Astrocyte of the spinal cord (primary cell): ENCODE data around the gene PABPC3.

Source experiments
- DNase-seq: peaks from one replicate; pipeline ENCODE4 v3.0.0; 2011; ENCODE audit warnings: low read depth, low spot score
- H3K4me3 ChIP-seq: 2 replicates; pipeline ENCODE4 v1.5.1; 2011; ENCODE audit warnings: low read depth, mild to moderate bottlenecking, low read length, moderate library complexity
- in situ Hi-C: cut with HindIII; loops from 2 replicates; pipeline ENCODE4 v1.10.0; 2017; ENCODE audit warnings: low sequenced_read_pairs
- TF ChIP-seq, protein P1 (sequence below): IDR thresholded peaks from 2 replicates; pipeline ENCODE4 v1.5.1; 2012; ENCODE audit warnings: low read depth, mild to moderate bottlenecking, low read length, inconsistent platforms

Gene PABPC3

DNA sequence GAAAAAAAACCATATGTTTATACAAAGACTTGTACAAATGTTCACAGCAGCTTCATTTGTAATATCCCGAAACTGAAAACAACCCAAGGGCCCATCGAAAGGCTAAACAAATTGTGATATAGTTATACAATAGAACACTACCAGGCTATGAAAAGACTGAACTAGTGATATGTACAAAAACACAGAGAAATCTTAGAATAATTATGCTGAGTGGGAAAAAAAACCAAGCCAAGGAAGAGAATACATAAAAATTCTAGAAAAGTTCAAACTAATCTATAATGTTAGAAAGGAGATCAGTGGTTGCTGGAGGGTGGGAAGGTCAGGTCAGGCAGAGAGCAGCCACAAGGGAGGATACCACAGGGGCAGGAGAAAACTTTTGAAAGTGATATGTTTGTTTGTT is 7.8 kb downstream of the PABPC3 start:
- no peak for DNase-seq
- in situ Hi-C loops = no loop called here
- H3K4me3 ChIP-seq = no peak overlapping the region
- TF ChIP-seq, protein P1, sequence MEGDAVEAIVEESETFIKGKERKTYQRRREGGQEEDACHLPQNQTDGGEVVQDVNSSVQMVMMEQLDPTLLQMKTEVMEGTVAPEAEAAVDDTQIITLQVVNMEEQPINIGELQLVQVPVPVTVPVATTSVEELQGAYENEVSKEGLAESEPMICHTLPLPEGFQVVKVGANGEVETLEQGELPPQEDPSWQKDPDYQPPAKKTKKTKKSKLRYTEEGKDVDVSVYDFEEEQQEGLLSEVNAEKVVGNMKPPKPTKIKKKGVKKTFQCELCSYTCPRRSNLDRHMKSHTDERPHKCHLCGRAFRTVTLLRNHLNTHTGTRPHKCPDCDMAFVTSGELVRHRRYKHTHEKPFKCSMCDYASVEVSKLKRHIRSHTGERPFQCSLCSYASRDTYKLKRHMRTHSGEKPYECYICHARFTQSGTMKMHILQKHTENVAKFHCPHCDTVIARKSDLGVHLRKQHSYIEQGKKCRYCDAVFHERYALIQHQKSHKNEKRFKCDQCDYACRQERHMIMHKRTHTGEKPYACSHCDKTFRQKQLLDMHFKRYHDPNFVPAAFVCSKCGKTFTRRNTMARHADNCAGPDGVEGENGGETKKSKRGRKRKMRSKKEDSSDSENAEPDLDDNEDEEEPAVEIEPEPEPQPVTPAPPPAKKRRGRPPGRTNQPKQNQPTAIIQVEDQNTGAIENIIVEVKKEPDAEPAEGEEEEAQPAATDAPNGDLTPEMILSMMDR = no peak

DNA sequence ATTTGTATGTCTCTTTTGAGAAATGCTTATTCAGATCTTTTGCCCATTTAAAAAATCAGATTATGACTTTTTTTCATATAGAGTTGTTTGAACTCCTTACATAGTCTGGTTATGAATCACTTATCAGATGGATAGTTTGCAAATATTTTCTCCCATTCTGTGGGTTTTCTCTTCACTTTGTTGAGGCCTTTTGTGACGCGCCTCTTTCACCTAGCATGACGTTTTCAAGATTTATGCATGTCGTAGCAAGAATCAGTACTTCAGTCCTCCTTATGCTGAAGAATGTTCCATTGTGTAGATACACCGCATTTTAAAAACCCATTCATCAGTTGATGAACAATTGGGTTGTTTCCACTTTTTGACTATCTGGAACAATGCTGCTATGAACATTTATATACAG is 13.4 kb downstream of the PABPC3 start:
- no peak overlapping the region for H3K4me3 ChIP-seq
- in situ Hi-C loops = no loop called here
- DNase-seq = no peak
- TF ChIP-seq, protein P1 = no peak

DNA sequence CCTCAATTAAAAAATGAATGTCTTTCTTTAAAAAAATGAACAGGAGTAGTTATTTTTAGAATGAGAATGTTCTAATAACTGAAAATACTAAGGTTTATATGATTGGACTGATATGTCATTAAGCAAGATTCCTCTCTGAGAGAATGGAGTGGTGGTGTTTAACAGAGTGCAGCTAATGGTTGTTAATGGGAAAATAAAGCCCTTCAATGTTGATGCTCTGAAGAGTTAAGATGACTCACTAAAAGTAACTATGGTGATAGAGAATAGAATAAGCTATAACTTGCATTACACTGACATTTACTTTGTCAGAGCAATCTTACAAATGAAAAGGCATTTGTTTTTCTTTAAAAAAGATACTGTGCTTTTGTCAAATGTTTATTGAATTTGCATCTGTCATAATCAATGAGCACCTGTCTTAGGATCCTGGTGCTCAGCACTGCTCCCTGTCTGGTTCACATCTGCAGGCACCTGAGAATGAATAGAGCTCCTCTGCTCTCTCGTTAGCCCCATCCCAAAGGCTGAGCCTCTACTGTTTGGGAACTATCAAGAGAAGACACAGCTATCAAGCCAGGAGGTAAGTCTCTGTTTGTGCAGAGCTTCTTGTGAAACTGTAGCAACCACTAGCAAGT is 15.1 kb downstream of the PABPC3 start:
- DNase-seq = no peak
- H3K4me3 ChIP-seq = no peak overlapping the region
- in situ Hi-C loops = no loop called here
- TF ChIP-seq, protein P1 = no peak

DNA sequence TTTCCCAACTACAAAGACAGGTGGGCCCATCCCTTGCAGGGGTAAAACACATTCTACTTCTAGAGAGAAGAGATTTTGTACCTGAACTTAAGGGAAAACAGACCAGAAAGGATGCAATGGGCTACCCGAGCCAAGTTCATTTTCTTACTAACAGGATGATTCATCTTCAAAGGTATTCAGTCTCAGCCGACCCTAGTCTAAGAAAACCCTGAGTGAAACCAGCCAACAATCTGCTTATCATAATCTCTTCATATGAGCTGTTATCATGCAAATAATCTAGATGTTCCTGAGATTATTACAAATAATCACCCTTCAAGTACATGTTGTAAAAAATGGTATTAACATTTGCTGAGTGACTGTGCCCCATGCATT is 15.6 kb downstream of the PABPC3 start:
- in situ Hi-C loops = no loop called here
- no peak overlapping the region for H3K4me3 ChIP-seq
- TF ChIP-seq, protein P1 = no peak
- peak; percentile 15 for DNase-seq

DNA sequence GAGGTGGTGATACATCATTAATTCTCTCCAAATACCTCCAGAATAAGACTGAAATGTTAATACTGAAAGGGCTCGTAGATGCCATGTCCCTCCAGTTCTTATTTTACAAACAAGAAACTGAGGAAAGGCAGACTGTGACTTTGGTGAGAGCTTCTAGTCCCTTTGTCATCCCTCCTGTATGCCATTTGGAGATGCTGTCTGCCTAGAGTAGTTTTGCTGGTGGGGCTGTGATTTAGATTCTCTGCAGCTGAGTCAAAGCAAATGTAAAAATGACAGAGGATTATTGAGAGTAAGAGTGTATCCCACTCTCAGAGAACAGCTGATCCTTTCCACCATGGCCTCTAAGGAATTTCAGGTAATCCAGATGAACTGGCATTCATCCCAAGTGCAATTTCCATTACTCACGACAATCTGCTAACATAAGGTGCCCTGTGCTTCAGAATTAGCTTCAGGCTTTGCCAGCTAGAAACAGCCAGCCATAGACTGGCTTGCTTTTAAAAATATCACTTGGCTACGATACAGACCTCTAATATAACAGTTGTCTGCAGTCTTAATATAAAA is 16.8 kb downstream of the PABPC3 start:
- in situ Hi-C loops = no loop called here
- TF ChIP-seq, protein P1 = no peak
- no peak for DNase-seq
- H3K4me3 ChIP-seq = no peak overlapping the region

DNA sequence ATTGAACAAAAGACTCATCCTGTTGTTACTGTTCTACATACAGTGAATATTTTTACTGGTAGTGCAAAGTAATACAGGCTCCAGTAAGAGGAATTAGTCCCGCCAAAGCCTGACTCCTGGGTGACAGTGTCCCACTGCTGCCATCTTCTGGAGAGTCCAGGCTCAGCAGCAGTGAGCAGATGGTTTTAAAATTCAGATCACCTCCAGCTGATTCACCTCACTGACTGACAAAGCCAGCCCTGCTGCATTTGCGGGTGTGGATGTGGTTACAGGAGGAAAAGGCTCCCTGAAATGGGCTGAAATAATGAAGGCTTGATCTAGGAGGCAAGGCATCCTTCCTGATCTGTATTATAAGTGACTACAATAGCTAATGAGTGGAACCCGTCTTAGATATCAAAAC is 18.3 kb downstream of the PABPC3 start:
- TF ChIP-seq, protein P1 = peak; percentile 96
- in situ Hi-C loops = no loop called here
- DNase-seq = peak; percentile 76
- H3K4me3 ChIP-seq = no peak overlapping the region
